ENCODE results near the gene GCSAML.
"Not testable (repeated sequence)": the region's sequence is repeated elsewhere in the genome, so short reads cannot be mapped to it uniquely, and the experiment has no call there.

The GCSAML gene

DNA sequence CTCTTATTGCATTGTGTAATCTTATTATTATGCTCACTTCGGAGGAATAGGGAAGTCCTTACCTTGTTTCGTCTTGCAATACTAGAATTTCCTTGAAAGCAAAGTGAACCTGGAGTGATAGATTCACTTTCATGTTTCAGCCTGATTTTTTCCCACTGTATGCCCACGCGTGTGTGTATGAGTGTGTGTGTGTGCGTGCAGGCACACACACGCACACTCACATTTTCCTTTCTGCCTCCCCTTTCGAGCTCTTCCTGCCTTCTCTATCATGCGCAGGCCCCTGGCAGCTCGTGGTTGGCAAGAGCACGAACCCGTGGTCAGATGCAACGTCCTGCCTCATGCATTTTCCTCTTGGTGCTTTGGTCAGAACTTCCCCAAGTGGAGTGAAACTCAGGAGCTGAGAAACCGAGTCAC is at the start of gene GCSAML:
Gene GCSAML, plus strand, starts transcription at position 366 of the 414 bp plus-strand sequence. CDS start 58 bp downstream, outside the sequence.
- no peak for DNase-seq

DNA sequence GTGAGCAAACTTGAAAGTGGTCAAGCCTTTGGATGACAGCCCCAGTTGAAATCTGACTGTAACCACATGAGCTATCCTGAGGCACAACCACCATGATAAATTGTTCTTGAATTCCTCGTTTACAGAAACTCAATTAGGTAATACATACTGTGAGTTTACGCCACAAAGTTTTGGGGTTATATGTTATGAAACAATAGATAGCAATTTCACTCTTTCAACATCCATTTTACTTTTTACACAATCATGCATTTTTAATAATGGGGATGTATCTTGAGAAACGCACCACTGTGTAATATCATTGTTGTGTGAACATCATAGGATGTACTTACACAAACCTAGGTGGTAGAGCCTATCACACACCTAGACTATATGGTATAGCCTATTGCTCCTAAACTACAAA is 48.1 kb upstream of the GCSAML start:
- DNase-seq = no peak

DNA sequence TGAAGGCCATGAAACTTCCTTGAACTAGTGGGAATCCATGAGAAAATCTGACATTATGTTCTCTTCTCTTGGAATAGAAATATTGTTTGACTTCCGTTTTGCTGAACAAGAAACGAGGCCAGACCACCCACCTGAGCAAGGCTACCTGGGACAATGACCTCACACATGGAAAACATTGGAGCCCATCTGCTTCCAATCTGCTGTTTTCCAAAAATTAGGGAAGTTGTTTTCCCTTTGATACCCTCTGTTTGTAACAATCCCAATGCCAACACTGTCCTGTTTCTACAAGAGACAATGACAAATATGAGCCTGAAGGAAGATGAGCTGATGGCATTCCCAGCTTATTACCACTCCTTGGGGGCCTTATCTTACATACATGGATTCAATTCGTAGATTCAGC is 42.1 kb upstream of the GCSAML start:
- DNase-seq = no peak

DNA sequence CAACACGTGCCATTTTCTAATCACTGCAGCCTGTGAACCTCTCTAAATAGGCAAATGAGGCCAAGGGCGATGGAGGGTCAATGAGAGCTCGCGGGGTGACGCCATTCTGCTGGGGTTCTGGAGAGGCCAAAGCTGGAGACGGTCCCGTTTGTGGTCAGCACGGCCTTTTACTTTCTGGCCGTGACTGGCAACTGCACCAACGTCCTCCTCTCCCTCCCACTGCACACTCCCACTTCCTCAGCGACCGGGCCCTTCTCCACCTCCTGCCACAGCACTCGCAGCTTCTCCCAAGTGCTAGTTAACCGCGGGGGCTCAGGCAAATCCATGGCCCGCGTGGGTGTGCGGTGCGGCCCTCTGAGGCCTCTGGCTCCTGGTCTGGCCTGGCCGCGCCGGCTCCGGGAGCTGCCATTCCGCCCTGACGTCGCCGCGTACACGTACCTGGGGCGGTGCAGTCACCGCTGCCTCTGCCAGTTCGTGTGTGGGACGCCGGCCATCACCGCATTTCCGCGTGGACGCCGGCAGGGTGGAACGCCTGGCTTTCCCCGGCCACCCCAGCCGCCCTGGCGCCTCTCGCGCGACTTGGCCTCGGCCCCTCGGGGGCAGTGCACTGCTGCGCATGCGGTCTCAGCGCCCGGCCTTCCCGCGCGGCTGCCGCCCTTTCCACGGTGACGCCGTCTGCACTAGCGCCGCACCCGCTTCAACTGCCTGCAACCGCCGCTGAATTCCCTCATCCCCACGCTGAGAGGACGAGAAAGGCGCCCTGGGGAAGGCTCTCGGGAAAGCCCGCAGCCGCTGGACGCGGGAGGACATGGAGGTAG is 30.9 kb upstream of the GCSAML start:
- DNase-seq = no peak

DNA sequence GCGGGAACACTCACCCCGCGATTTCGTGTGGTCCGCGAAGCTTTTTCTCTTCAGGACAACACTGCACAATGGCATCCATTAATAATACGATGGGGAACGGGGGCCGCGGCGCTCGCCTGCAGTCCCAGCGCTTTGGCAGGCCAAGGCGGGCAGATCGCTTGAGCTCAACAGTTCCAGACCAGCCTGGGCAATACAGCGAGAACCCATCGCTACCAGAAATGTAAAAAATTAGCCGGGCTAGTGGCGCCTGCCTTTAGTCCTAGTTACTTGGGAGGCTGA is 30.4 kb upstream of the GCSAML start:
- DNase-seq = no peak

DNA sequence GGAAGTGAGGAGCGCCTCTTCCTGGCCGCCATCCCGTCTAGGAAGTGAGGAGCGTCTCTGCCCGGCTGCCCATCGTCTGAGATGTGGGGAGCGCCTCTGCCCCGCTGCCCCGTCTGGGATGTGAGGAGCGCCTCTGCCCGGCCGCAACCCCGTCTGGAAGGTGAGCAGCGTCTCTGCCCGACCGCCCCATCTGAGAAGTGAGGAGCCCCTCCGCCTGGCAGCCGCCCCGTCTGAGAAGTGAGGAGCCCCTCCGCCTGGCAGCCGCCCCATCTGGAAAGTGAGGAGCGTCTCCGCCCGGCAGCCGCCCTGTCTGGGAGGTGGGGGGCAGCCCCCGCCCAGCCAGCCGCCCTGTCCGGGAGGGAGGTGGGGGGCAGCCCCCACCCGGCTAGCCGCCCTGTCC is 27.0 kb upstream of the GCSAML start:
- DNase-seq = not testable (repeated sequence)

DNA sequence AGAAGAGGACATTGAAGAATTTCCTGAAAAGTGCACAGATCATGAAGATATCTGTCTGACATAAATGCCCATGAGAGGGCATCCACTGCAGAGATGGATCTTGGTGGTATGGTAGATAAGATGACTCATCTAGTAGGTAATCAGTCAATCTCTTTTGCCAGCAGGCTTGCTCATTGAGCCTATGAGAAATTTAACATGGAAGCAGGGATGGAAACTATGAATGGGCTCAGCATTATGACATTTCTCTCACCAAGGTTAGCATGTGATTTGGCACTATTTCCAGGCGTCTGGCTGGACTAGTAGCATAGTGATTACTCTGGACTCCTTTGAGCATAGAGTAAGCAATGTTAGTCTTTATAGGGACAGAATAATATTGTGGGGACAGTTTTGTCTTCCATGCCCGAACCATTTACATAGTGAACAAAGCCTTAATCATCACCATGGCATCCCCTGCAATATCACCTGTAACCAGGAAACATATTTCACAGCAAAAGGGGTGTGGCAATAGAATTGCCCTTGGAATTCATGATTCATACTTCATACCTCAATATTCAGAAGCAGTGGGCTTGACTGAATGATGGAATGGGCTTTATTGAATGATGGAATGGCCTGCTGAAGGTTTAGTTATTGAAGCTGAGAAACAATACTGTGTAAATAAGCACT is 20.0 kb upstream of the GCSAML start:
- DNase-seq = no peak

DNA sequence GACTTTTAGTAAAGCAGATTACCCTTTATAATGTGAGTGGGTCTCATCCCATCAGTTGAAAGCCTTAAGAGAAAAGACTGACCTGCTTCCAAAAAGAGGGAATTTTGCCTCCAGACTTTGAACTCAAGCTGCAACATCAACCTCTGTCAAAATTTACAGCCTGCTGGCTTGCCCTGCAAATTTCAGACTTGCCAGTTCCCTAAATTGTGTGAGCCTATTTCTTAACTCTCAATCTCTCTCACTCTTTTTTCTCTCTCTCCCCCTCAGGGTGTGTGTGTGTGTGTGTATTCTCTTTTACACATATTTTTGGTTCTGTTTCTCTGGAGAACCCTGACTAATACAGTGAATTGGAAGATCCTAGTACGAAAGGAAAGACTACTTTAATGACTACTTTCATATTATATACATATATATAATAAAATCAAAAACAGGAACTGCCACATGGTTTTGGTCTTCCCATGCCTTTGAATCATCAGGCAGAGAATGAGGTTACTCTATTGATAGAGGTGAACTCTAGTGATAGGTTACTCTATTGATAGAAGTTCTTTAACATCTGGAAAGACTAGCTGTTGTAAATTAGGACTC is 19.1 kb upstream of the GCSAML start:
- no peak for DNase-seq

DNA sequence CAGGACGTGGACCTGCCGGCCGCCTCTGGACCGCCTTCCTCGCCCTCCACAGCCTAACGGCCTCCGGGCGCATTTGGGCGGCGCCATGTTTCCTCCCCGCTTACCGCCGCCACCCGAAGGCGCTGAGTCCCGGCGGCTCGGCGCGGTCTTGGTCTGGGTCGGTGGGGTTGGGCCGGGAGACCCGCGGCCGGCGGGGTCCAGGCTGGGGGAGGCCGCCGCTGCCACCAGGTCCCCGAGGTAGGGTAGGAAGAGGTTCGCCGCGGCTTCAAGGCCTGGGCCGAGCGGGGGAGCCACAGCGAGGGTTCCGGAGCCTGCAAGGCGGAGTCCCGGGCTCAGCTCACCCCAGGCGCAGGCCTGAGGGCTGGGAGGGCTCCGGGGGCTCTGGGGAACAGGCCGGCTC is 18.1 kb upstream of the GCSAML start:
- DNase-seq = no peak

DNA sequence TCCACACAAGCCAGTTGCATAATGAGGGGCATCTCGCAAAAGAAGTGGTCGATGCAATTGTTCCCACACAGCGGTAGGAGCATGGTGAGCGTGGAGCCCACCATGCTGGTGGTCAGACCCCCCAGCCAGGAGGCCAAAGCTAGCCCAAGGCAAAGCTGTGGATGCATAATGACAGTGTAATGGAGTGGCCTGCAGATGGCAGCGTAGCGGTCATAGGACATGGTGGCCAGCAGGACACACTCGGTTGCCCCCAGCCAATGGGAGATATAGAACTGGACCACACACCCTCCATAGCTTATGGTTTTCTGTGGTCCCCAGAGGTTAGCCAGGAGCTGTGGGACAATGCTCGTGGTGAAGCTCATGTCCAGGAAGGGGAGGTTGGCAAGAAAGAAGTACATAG is 17.0 kb upstream of the GCSAML start:
- no peak for DNase-seq

DNA sequence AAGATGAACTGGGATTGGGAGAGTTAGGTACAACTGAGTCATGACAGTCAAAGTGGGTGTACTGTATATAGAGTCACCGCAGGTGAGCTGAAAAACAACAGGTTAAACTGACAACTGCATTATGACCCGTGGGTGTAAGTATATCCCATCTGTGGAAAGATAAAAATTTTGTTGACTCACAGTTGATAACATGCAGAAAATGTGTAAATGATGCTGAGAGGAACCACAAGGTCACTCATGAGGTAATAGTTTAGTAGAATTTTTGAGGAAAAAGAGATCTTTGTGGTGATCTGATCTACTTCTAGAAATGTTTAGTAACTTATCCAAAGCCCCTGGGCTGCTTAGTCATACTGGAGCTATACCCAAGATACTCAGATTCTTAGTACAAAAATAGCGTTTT is 13.5 kb upstream of the GCSAML start:
- no peak for DNase-seq

DNA sequence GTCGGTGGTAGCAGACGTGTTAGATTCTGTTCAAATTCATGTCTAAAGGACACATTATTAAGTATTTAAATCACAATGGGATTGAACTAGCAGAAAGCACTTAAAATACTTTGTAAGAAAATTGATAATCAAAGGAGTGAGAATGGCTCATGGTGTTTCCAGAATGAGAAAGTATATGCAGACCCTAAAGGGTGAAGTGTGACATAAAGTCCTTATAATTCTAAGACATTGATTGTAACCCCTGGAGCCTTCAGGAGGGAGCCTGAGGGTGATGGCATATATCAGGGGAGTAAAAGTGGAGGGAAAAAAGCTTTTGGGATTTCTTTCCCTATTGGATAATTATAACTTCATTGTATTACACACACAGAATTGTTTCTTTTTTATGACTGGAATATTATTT is 12.6 kb upstream of the GCSAML start, which contains the start of gene OR2C3:
Gene OR2C3, minus strand, starts transcription at position 101 of the 400 bp plus-strand sequence. CDS start 3,929 bp downstream, outside the sequence.
- DNase-seq = no peak

DNA sequence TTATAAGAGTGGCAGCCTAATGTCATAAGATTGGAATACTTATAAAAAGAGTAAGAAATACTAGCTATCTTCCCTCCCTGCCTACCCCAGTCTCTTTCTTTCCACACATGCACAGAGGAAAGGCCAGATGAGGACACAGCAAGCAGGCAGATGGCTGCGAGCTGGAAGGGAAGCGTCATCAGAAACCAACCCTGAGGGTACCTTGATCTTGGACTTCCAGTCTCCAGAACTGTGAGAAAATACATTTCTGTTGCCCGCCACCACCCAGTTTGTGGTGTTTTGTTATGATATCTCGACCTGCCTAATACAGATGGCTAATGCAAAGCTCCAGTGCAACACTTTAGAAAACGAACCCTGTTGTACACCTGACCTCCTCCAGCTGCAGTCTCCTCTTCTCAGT is 10.4 kb upstream of the GCSAML start:
- DNase-seq = no peak

DNA sequence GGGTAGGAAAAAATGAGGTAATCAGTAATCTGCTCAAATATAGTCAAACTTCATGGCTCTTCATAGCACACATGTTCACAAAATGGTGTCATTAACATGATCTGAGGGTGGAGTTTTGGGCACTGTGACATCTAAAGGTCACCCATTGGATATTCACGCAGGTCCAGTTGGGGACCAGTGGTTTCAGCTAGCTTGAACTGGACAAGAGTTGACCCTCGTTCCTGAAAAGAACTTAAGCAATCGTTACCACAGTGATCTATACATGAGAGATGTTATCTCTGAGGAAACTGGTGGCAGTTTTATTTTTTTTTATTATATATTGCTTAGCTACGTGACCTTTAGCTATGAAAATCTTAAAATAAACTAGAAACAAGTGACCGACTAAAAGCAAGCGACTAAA is 9.7 kb upstream of the GCSAML start:
- no peak for DNase-seq

DNA sequence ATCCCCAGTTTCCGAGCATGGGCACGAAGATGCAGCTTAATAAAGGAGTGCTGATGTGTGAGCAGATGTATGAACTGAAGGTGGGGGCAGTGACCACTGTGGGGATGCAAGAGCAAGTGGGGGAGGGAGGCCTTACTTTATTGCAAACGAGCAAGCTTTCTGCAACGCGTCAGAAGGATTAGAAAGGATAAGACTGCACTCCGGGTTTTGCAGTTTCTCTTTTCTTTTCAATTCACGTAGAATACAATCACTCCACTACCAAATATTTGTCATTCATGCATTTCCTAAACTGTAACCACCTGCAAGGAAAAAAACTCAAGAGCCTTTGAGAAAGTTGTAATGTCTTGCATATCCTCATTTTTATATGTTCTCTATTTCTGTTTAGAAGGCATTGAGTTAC is 8.4 kb upstream of the GCSAML start:
- DNase-seq = no peak

DNA sequence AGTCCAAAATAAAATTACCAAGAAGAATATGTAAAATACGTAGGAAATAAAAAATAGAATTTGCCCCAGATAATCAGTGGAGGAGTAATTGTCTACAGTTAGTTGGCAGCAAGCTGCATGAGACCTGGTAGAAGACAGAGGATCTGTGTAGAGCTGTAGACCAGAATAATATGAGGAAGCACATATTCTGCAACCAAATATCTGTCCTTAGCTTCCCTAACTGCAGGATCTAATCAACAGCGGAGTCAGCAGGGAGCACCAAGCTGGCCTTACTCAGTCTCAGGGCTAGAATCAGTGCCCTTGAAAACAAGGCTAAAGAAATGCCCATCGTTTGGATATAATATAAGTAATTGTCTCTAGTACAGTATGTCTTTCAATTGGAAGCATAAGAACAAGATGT is 6.1 kb upstream of the GCSAML start:
- no peak for DNase-seq

DNA sequence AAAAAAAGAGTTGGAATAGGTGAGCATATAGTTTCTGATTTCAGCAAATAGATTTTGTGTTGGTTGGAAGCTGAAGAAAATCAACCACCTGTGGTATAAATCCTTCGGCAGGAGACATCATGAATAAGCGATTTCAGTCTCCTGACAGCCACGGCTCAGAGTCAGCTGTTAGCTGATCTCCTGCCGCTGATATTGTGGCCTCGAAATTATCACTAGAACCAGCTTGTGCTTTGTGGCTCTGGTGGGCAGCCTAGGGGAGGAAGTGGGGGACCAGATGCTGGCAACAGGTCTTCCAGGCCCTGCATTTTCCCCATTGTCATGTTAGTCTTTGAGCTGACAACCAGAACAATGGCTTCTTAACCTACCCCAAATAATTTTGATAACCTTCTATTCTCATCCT is 842 bp upstream of the GCSAML start:
- no peak for DNase-seq

DNA sequence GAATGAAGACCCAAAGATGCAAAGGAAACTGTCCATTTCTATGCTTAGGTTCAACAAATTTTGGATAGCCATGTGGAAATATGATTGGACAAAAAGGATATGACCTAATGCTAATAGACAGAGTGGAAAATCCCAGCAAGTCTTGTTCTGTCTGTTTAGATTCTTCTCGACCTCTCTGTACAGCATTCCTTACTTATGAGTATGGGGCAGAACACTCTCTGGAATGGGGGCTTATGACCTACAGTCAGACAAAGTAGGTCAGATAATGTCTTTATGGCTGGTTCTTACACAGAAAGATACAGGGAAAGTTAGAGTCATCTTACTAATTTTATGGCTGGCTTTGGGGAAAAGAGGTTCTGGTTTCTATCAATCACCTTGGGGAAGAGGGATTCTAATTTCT is 2.8 kb downstream of the GCSAML start:
- DNase-seq = no peak

DNA sequence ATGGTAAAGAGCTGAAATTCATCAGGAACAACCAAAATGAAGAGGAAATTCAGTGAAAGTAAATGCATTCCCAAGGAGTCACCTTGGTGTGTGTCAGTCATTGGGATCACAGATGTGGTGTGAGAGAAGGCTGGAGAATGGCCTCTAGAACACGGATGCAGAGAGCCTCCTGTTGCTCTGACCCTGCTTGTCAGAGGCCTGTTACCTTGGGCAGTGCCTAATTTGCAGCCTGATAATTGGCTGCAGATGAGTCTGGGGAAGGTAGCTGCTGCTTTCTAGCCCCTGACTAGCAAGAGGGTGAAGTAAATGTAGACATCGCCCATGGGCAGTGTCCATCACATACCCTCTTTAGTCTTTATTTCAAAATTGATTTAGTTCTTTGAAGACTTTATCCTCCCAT is 3.3 kb downstream of the GCSAML start:
- no peak for DNase-seq

DNA sequence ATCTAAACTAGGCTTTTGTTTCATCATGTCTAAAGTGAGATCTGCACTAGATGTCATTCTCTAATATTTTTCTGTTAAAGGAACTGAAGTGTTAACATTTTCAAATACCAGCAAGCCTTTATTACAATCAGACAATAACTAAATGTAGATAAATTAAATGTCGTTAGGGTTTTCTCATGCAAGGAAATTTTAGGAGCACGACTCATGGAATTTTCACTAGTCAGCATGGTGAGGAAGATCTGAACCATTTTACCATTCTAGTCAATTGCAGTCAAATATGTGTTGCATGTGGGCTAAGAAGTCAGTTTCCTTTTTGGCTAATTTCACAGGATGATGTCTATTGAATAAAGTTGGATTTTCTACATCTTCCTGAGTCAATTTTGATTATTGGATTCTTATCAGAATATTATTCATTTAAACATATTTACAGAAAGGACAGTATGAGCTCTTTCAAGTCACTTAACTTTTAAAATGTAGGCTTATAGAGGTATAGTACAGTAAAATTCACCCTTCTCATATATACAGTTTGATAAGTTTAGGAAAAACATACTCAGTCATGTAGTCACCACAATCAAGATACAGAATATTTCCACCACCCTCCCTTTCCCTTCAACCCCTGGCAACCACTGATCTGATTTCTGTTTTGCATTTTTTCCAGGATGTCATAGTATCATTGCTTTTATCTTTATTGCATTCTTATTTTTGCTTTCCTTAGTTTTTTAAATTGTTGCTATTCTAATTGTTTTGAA is 9.2 kb downstream of the GCSAML start:
- DNase-seq = no peak

DNA sequence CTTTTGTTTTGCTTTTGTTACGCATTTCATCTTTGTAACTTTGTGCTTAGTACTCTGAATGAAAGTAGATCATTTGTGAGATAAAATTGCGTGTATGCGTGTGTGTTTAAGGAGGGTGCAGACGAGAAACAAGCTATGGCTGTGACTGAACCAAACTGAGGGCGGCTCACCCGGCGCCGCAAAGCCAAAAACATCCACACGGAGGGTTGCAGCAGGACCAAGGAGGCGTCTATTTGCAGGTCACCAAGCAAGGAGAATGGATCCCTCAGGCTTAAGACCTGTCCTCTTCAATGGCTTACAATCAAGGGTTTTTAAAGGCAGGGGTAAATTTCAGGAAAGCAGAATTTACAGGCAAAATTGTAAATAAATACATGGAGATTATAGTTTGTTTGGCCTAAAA is 12.8 kb downstream of the GCSAML start:
- DNase-seq = no peak

DNA sequence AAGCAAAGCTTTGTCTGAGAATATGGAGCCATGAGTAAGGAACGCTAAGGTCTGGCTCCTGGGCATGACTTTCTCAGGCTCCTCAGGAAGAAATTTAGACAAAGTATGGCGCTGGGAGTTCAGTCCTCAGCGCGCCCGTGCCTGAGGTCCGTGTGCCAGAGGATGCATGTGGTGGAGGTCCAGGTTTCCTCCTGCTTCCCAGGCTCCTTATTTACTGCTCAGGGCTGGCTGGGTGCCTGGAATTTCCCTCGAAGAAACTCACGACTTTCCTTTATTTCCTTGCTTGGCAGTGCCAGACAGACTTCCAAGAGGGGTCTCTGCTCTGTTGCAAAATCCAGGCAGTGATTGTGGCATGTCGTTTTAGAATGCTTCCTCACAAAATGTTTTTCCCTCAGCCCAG is 13.3 kb downstream of the GCSAML start:
- no peak for DNase-seq

DNA sequence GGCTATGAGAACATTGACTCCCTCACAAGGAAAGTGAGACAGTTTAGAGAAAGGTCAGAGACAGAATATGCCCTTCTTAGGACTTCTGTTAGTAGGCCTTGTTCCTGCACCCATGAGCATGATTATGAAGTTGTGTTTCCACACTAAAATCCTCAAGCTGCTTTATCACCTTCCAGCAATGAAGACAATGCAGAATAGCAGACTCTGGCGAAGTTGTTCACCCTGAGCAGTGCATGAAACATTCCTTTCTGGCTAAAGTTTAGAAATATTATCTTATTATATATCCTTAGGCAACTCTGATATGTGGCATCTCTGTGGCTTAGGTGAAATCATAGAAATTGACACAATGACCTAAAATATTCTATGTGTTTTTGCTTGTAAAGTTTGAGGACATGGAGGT is 25.3 kb downstream of the GCSAML start:
- DNase-seq = no peak

DNA sequence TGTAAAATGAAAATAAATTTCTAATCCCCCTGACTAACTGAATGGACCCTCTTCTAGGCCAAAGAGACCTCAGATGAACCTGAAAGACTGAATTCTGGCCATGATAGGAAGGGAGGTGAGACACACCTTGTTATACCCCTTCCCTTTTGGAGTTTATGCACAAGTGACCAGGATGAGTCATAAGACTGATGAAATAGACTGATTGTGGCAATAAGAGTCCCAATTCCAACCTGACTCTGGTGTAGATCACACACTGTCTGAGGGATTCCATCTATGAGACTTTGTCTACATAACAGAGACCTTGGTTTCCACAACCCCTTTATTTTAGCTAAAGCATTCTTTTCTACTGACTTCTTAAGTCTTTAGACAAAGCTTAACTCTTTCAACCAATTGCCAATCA is 25.7 kb downstream of the GCSAML start:
- no peak for DNase-seq

Measured in CD4-positive, alpha-beta T cell treated with Interleukin-21 for 1 hour (primary cell).